Upper lobe of left lung (tissue), 6 donors: ENCODE measurements around the gene NEDD4L. TPM values are rescaled to one million over a fixed set of nuclear protein-coding genes. Genes with fewer than 3 reads are reported as not detected.
A peak's percentile ranks its signal among the peaks of the same experiment; 100 is the strongest.

Source experiments
- ATAC-seq, 2 donors: fragments of 200-7000 bp; cut with Tn5 transposase; one replicate each; pipeline ENCODE4 v1.9.1; 2022; ENCODE audit warnings: mild to moderate bottlenecking in 2 of 2, moderate library complexity in 2 of 2; ENCODE audit not compliant: low FRiP score in 2 of 2
- DNase-seq, 2 donors: peaks; one replicate each; pipeline ENCODE4 v3.0.0-alpha.2; 2019 to 2020
- H3K27ac ChIP-seq, 4 donors: fragments of 200-600 bp; sonication (generic); one replicate each; pipeline ENCODE4 v1.5.1; 2016 to 2019
- H3K27me3 ChIP-seq, 4 donors: fragments of 200-600 bp; sonication (generic); one replicate each; pipeline ENCODE4 v1.5.1; 2017 to 2019
- H3K36me3 ChIP-seq, 4 donors: fragments of 200-600 bp; sonication (generic); one replicate each; pipeline ENCODE4 v1.5.1; 2016 to 2019
- H3K4me1 ChIP-seq, 4 donors: fragments of 200-600 bp; sonication (generic); one replicate each; pipeline ENCODE4 v1.5.1; 2018 to 2019
- H3K4me3 ChIP-seq, 4 donors: fragments of 200-600 bp; sonication (generic); one replicate each; pipeline ENCODE4 v1.5.1; 2017 to 2019; ENCODE audit warnings: mild to moderate bottlenecking in 2 of 4, moderate library complexity in 1 of 4
- H3K9me3 ChIP-seq, 4 donors: fragments of 200-600 bp; sonication (generic); one replicate each; pipeline ENCODE4 v1.5.1; 2018 to 2019
- EP300 ChIP-seq, 4 donors: sonication (generic); formaldehyde crosslinking; IDR thresholded peaks; one replicate each; pipeline ENCODE4 v1.5.1; 2017; ENCODE audit warnings: antibody characterized with exemption in 4 of 4, control low read depth in 2 of 4
- POLR2A ChIP-seq, 4 donors: fragments of 450-650 bp; IDR thresholded peaks; one replicate each; pipeline ENCODE4 v1.5.1; 2016 to 2017; ENCODE audit warnings: antibody characterized with exemption in 4 of 4, mild to moderate bottlenecking in 2 of 4
- POLR2AphosphoS5 ChIP-seq, 2 donors: sonication (generic); formaldehyde crosslinking; IDR thresholded peaks; one replicate each; pipeline ENCODE4 v1.5.1; 2017; ENCODE audit warnings: antibody characterized with exemption in 2 of 2
- WGBS, 2 donors: methylation state at CpG; one replicate each; pipeline ENCODE4 v1.1.5; 2017 to 2018; 5-methylcytosine and 5-hydroxymethylcytosine counted together
- total RNA-seq, 6 donors: library from RNA; depleted of rRNA in 4 of 6; stranded (reverse); fragments of >200 nt in 4 of 6; gene quantifications; one replicate each; pipeline versions ENCODE4 v1.1.0 to v1.2.1, GENCODE V29; 2016 to 2021
- TF ChIP-seq, protein P1 (sequence below), 6 experiments: fragments of 450-650 bp in 4 of 6; fragments of 200-600 bp in 2 of 6; sonication (generic) in 2 of 6; IDR thresholded peaks; one replicate each; pipeline ENCODE4 v1.5.1; 2016 to 2019; ENCODE audit warnings: antibody characterized with exemption in 6 of 6
- donor health status: DM: no; HTN: no; CAD: no; lungs with moderate emphysema.
- donor health status: DM: no; HTN: yes; CAD: no; lungs with severe emphysema.

NEDD4L gene
- total RNA-seq, 6 donors from 2014 or later: 148 to 491 (median 300) TPM

DNA sequence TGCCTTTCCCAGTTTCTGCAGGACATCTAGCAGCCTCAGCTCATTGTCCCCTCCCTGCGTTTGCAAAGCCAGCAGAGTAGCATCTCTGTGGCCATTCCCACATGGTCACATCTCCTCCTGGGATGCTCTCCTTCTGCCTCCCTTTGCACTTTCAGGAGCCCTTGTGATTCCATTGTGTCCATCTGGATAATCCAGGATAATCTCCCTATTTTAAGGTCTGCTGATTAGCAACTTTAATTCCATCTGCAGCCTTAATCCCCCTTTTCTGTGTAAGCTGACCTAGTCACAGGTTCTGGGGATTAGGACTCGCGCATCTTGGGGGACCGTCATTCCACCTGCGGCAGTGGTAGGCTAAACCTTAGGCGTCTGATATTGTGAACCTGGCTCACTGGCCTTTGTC, 70.7 kb downstream of the NEDD4L start:
- H3K4me3 ChIP-seq: no peak overlapping the region
- H3K36me3 ChIP-seq: no peaks in the 10 kb centered on the region
- H3K27me3 ChIP-seq: no peaks in the 10 kb centered on the region
- no peak for ATAC-seq
- TF ChIP-seq, protein P1, sequence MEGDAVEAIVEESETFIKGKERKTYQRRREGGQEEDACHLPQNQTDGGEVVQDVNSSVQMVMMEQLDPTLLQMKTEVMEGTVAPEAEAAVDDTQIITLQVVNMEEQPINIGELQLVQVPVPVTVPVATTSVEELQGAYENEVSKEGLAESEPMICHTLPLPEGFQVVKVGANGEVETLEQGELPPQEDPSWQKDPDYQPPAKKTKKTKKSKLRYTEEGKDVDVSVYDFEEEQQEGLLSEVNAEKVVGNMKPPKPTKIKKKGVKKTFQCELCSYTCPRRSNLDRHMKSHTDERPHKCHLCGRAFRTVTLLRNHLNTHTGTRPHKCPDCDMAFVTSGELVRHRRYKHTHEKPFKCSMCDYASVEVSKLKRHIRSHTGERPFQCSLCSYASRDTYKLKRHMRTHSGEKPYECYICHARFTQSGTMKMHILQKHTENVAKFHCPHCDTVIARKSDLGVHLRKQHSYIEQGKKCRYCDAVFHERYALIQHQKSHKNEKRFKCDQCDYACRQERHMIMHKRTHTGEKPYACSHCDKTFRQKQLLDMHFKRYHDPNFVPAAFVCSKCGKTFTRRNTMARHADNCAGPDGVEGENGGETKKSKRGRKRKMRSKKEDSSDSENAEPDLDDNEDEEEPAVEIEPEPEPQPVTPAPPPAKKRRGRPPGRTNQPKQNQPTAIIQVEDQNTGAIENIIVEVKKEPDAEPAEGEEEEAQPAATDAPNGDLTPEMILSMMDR (IDR thresholded peaks at IDR 0.05): no peak
- TF ChIP-seq EP300 (IDR thresholded peaks at IDR 0.05): no peak
- TF ChIP-seq POLR2A (IDR thresholded peaks at IDR 0.05): no peak
- TF ChIP-seq POLR2AphosphoS5 (IDR thresholded peaks at IDR 0.05): no peak
- WGBS, 2 donors: 98 to 99% methylated on average over 6 of the region's 6 CpGs
- H3K27ac ChIP-seq: no peak overlapping the region
- DNase-seq: no peak
- peaks cover 5 to 36% (median 19%) of the 10 kb centered on the region in 4 donors for H3K4me1 ChIP-seq
- H3K9me3 ChIP-seq: no peaks in the 10 kb centered on the region

DNA sequence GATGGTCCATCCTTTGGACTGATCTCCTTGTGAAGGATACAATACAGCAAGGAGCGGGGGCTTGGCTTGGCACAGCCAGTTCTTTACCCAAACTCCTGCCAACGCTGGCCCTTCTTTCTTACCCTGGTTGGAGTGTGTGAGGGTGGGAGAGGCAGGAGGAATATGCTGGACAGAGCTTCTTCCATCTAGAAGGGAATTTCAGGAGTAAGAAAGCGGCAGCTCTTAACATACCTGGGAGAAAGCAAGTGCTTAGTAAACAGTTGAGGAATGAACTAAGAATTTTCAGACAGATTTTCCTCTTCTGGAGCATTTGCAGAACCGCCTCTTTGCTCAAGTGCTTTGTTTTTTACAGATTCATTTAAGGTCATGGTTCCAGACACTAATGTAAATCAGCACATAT, 72.8 kb downstream of the NEDD4L start:
- Histone ChIP-seq H3K4me1 (peaks cover 5 to 40% (median 23%) of the 10 kb centered on the region in 4 donors), H3K27me3 (no peaks in the 10 kb centered on the region), H3K36me3 (no peaks in the 10 kb centered on the region), H3K4me3 (no peak overlapping the region), H3K9me3 (no peaks in the 10 kb centered on the region), H3K27ac (peak overlapping the region; percentile 43 to 80 (median 72))
- no peak for DNase-seq
- peak in 2 of 4 donors; percentile 27 to 74 for TF ChIP-seq EP300 (IDR thresholded peaks at IDR 0.05)
- TF ChIP-seq POLR2A (IDR thresholded peaks at IDR 0.05): no peak
- peak in 1 of 2 donors; percentile 46 for ATAC-seq
- 65 to 71% methylated on average over 4 of the region's 4 CpGs for WGBS, 2 donors

DNA sequence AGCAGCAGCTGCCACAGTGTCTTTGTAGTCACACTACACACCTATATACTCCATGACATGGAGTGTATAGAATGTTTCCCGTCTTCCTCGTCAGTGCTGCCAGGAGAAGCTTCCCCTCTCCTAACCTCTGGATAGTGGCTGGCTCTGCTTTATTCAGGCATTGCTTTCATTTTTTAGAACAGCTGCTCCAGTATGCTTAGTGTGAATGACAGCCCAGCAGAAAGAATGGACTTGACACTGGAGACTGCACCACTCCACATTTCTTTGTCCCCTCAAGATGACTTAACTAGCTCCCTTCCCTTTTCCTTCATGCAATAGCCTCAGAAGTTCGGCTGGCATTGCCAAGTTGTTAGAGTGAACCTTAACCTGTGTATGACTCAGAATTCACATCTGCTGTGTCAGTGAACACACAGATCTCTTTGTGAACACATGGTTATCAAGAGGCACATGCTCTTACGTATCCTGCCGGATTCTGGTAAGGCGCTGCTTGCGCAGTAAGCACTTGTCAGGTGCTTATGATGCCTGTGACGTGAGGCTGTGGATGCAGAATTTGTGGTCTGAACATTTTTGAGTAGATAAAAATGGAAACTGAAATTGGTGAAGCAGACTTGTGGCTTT, 73.9 kb downstream of the NEDD4L start:
- peak; percentile 71 to 89 for ATAC-seq
- H3K4me3 ChIP-seq: no peak overlapping the region

DNA sequence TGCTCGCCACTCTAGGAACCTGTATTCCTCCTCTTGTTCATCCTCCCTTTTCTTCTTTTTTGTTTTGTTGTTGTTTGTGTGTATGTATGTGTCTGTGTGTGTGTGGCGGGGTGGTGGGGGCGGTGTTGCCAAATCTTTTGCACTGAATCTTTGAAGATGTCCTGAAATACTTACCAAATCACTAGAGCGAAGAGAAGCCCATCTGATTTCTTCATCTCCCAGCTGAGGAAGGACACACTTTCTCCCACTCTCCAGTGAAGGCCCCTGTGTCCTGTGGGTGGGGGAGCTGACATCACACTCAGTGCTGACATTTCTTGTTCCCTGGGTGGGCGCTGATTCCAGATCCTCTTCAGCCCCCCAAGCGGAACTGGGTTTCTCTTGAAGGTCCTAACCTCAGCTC, 74.5 kb downstream of the NEDD4L start:
- no peak overlapping the region for H3K4me3 ChIP-seq
- no peaks in the 10 kb centered on the region for H3K36me3 ChIP-seq
- ATAC-seq (no peak), DNase-seq (no peak)
- H3K9me3 ChIP-seq: no peaks in the 10 kb centered on the region
- no peak for TF ChIP-seq EP300 (IDR thresholded peaks at IDR 0.05)
- TF ChIP-seq, protein P1 (IDR thresholded peaks at IDR 0.05): no peak
- TF ChIP-seq POLR2AphosphoS5 (IDR thresholded peaks at IDR 0.05): no peak
- TF ChIP-seq POLR2A (IDR thresholded peaks at IDR 0.05): no peak
- peaks cover 2 to 40% (median 21%) of the 10 kb centered on the region in 4 donors for H3K4me1 ChIP-seq
- 82 to 96% methylated on average over 5 to 6 of the region's 6 CpGs for WGBS, 2 donors
- H3K27me3 ChIP-seq: no peaks in the 10 kb centered on the region
- H3K27ac ChIP-seq: peak overlapping the region; percentile 56 to 80 (median 66)

More for the DNA sequence above, 73.9 kb downstream of the NEDD4L start:
- Histone ChIP-seq H3K27ac (peak overlapping the region; percentile 43 to 80 (median 72)), H3K36me3 (no peaks in the 10 kb centered on the region), H3K4me1 (peaks cover 5 to 43% (median 24%) of the 10 kb centered on the region in 4 donors), H3K27me3 (no peaks in the 10 kb centered on the region), H3K9me3 (no peaks in the 10 kb centered on the region)
- DNase-seq: peak in 1 of 2 donors; percentile 93
- 40 to 52% methylated on average over 8 of the region's 8 CpGs for WGBS, 2 donors
- TF ChIP-seq EP300 (IDR thresholded peaks at IDR 0.05) (peak in 3 of 4 donors; percentile 93 to 100 (median 96)), POLR2AphosphoS5 (IDR thresholded peaks at IDR 0.05) (peak; percentile 85 to 92), POLR2A (IDR thresholded peaks at IDR 0.05) (no peak)
- TF ChIP-seq, protein P1 (IDR thresholded peaks at IDR 0.05): no peak

DNA sequence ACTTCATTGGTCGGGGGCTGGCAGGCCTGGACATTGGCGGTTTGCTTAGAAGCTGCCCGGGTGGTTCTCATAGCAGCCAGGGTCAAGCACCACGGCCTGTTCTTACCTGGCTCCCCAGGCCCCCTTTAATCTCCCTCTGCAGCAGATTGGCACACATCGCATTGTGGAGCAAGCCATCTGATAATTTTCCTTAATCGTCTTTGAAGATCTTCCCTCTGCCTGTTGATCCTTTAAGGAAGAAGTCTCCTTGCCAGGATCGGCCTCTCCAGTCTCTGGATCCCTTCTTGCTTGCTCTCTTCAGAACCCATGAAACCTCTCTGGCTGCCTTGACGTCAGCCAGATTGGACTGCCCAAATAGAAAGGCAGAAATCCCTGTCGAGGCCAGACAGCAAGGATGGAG, 75.8 kb downstream of the NEDD4L start:
- no peak for ATAC-seq
- WGBS, 2 donors: 75 to 86% methylated on average over 9 of the region's 9 CpGs
- H3K27ac ChIP-seq: peak overlapping the region in 3 of 4 donors; percentile 56 to 80 (median 70)
- H3K36me3 ChIP-seq: no peaks in the 10 kb centered on the region
- no peaks in the 10 kb centered on the region for H3K27me3 ChIP-seq
- H3K9me3 ChIP-seq: no peaks in the 10 kb centered on the region
- H3K4me1 ChIP-seq: peaks cover 0 to 36% (median 21%) of the 10 kb centered on the region in 4 donors
- DNase-seq: no peak
- no peak overlapping the region for H3K4me3 ChIP-seq
- TF ChIP-seq POLR2A (IDR thresholded peaks at IDR 0.05): no peak
- TF ChIP-seq POLR2AphosphoS5 (IDR thresholded peaks at IDR 0.05): no peak
- TF ChIP-seq, protein P1 (IDR thresholded peaks at IDR 0.05): no peak
- TF ChIP-seq EP300 (IDR thresholded peaks at IDR 0.05): no peak
